ENCODE data around the gene CTNNBL1. TPM values are rescaled to one million over a fixed set of nuclear protein-coding genes. Genes with fewer than 3 reads are reported as not detected.
A peak's percentile ranks its signal among the peaks of the same experiment; 100 is the strongest.

Gene CTNNBL1
- total and polyA plus RNA-seq, 2 of the 4 experiments (the other 2 are of a cell fraction) = 29.9 to 34.1 TPM

DNA sequence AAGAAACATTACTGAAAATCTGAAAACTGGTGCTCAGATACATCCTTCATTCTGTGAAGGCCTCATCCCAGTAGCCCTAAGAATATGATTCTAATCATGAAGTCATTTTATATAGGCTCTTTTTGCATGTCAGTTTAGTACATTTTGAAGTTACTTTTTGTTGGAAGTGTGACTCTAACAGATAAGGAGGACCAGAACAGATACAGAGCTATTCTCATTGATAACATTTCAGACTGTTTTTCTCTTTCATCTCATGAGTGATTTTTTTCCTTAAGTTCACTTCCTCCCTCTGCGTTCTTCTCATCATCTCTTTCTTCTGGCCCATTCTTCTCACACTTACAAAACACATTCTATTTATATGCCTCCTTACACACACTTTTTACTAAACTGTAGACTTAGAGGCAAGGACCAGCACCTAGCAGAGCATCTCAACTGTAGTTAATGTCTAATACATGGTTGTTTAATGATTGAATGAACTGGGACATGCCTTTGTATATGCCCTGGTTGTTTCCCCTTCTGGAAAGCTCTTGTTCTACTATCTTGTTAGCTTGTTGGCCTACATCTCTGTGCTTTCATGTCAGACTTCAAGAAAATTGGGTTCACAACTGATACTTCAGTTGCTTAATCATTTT is 8.7 kb downstream of the CTNNBL1 start:
- ChIA-PET POLR2A (ENCODE audit: unreplicated experiment) (no interaction called here), CTCF (no interaction called here)
- H3K56ac ChIP-seq (ENCODE audit: extremely low read depth, insufficient read depth, low read length) = no peak overlapping the region
- H3K4me1 ChIP-seq (ENCODE audit: control insufficient read depth, insufficient read depth, low read length) = no peaks in the 10 kb centered on the region
- H3K79me1 ChIP-seq (ENCODE audit: low read depth in 1 of 2, low read length in 2 of 2) = peaks cover 48 to 63% of the 10 kb centered on the region in 2 experiments
- peaks cover 9% of the 10 kb centered on the region; the same call in 1 of the 2 replicates for H3K9me1 ChIP-seq (ENCODE audit: insufficient read depth, low read length)
- H4K20me1 ChIP-seq (ENCODE audit: insufficient read depth, low read length) = peaks cover 15% of the 10 kb centered on the region; the same call in 1 of the 2 replicates
- H2BK15ac ChIP-seq (ENCODE audit: low read depth, low read length) = no peak overlapping the region
- H2BK20ac ChIP-seq (ENCODE audit: low read depth, low read length) = no peak overlapping the region
- no peak for DNase-seq
- H2AFZ ChIP-seq (replicated peaks; ENCODE audit: low read length, poor library complexity) = no peak overlapping the region
- WGBS, 2 experiments (ENCODE audit: extremely low coverage in 2 of 2, insufficient read length in 1 of 2) = no CpG with 5 or more reads among the region's 1 CpG
- H3K4ac ChIP-seq (ENCODE audit: low read depth, low read length) = no peak overlapping the region
- no peak overlapping the region for H3K14ac ChIP-seq (replicated peaks; ENCODE audit: low read depth, low read length)
- no peak overlapping the region for H2AK5ac ChIP-seq (ENCODE audit: low read depth, low read length)
- no peak overlapping the region for H2AK9ac ChIP-seq (replicated peaks; ENCODE audit: low read depth, low read length, poor library complexity)
- peak overlapping the region; percentile 36; the same call in 1 of the 2 replicates for H3K23ac ChIP-seq (ENCODE audit: low read depth, low read length)
- ATAC-seq (ENCODE audit: low read depth) = no peak
- H4K8ac ChIP-seq (ENCODE audit: low read depth in 2 of 2, low read length in 2 of 2) = no peak overlapping the region
- in situ Hi-C loops (cut with MboI; ENCODE audit: low sequenced_read_pairs) = no loop called here
- H2BK120ac ChIP-seq (ENCODE audit: low read depth, low read length) = no peak overlapping the region
- no peaks in the 10 kb centered on the region for H3K9me3 ChIP-seq (ENCODE audit: control insufficient read depth, insufficient read depth, low read length)
- H3K9ac ChIP-seq (ENCODE audit: low read depth, low read length) = no peak overlapping the region
- intact Hi-C loops (cut with micrococcal nuclease) = no loop called here
- no peak for TF ChIP-seq NFE2L2 (IDR thresholded peaks at IDR 0.05; ENCODE audit: low read depth, low read length)
- no peak for TF ChIP-seq RCOR1 (IDR thresholded peaks at IDR 0.05; ENCODE audit: insufficient replicate concordance, low read length)
- TF ChIP-seq CEBPB (IDR thresholded peaks at IDR 0.05; ENCODE audit: low read depth, low read length) = no peak
- TF ChIP-seq, protein P1, sequence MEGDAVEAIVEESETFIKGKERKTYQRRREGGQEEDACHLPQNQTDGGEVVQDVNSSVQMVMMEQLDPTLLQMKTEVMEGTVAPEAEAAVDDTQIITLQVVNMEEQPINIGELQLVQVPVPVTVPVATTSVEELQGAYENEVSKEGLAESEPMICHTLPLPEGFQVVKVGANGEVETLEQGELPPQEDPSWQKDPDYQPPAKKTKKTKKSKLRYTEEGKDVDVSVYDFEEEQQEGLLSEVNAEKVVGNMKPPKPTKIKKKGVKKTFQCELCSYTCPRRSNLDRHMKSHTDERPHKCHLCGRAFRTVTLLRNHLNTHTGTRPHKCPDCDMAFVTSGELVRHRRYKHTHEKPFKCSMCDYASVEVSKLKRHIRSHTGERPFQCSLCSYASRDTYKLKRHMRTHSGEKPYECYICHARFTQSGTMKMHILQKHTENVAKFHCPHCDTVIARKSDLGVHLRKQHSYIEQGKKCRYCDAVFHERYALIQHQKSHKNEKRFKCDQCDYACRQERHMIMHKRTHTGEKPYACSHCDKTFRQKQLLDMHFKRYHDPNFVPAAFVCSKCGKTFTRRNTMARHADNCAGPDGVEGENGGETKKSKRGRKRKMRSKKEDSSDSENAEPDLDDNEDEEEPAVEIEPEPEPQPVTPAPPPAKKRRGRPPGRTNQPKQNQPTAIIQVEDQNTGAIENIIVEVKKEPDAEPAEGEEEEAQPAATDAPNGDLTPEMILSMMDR (conservative IDR thresholded peaks at IDR 0.05; ENCODE audit: low read depth, low read length) = no peak
- no peak for TF ChIP-seq RAD21 (IDR thresholded peaks at IDR 0.05; ENCODE audit: low read length)
- TF ChIP-seq BHLHE40 (IDR thresholded peaks at IDR 0.05; ENCODE audit: low read depth, low read length) = no peak
- no peak for TF ChIP-seq MAFK (IDR thresholded peaks at IDR 0.05; ENCODE audit: low read depth, low read length)
- TF ChIP-seq SMC3 (IDR thresholded peaks at IDR 0.05; ENCODE audit: low read depth, low read length) = no peak
- no peak overlapping the region for H3K4me3 ChIP-seq (ENCODE audit: insufficient read depth, low read depth, low read length)
- no peak overlapping the region for H3K18ac ChIP-seq (ENCODE audit: low read depth, low read length)
- no peaks in the 10 kb centered on the region for H3K27me3 ChIP-seq (ENCODE audit: control insufficient read depth, insufficient read depth, low read length)
- H2BK5ac ChIP-seq (ENCODE audit: low read depth, low read length, poor library complexity, severe bottlenecking) = no peak overlapping the region
- no peak overlapping the region for H3K27ac ChIP-seq (ENCODE audit: insufficient read depth, low read length)
- H3K4me2 ChIP-seq (ENCODE audit: low read depth, low read length) = no peak overlapping the region
- dilution Hi-C loops (cut with HindIII; ENCODE audit: low sequenced_read_pairs, unreplicated experiment) = no loop called here
- H4K5ac ChIP-seq (ENCODE audit: low read depth, low read length) = no peak overlapping the region
- H4K91ac ChIP-seq (ENCODE audit: insufficient read depth, low read depth, low read length) = no peak overlapping the region
- no TSS peak for BruUV-seq (replicated peaks)
- no peaks in the 10 kb centered on the region for H3K36me3 ChIP-seq (ENCODE audit: control insufficient read depth, insufficient read depth, low read length)
